Psoas muscle (tissue), 8 donors: Measurements from ENCODE around the gene PARM1. TPM values are rescaled to one million over a fixed set of nuclear protein-coding genes. Genes with fewer than 3 reads are reported as not detected.

Experiments used
- ATAC-seq, 4 donors: fragments of 200-7000 bp; cut with Tn5 transposase; one replicate each; pipeline ENCODE4 v1.9.1; 2020; ENCODE audit warnings: moderate library complexity in 3 of 4, mild to moderate bottlenecking in 2 of 4
- DNase-seq, 2 donors: peaks; one replicate each; pipeline ENCODE4 v3.0.0-alpha.2; 2020
- H3K27ac ChIP-seq: fragments of 200-600 bp; one replicate; pipeline ENCODE4 v1.8.0; 2022
- H3K27me3 ChIP-seq, 3 donors: fragments of 200-600 bp in 1 of 3; one replicate each; pipeline versions ENCODE4 v1.6.1 to v1.8.0; 2013 to 2022; ENCODE audit warnings: low read length in 2 of 3, mild to moderate bottlenecking in 2 of 3, moderate library complexity in 1 of 3; ENCODE audit not compliant: insufficient read depth in 3 of 3
- H3K36me3 ChIP-seq, 2 donors: fragments of 200-600 bp in 1 of 2; one replicate each; pipeline versions ENCODE4 v1.6.1 to v1.8.0; 2013 to 2022; ENCODE audit warnings: low read depth in 1 of 2, mild to moderate bottlenecking in 1 of 2, moderate library complexity in 1 of 2; ENCODE audit not compliant: insufficient read depth in 1 of 2
- H3K4me1 ChIP-seq: fragments of 200-600 bp; one replicate; pipeline ENCODE4 v1.8.0; 2022
- H3K4me3 ChIP-seq: fragments of 200-600 bp; one replicate; pipeline ENCODE4 v1.8.0; 2022; ENCODE audit warnings: mild to moderate bottlenecking
- H3K9me3 ChIP-seq: fragments of 200-600 bp; one replicate; pipeline ENCODE4 v1.8.0; 2022
- CTCF ChIP-seq: fragments of 200-600 bp; IDR thresholded peaks from one replicate; pipeline ENCODE4 v1.8.0; 2022; ENCODE audit warnings: antibody characterized with exemption
- WGBS, 3 donors: extraction: QIAGEN DNeasy Blood & Tissue Kit; methylation state at CpG; one replicate each; pipeline versions ENCODE4 v1.1.6 to v1.1.7; 2013; 5-methylcytosine and 5-hydroxymethylcytosine counted together
- intact Hi-C, 2 donors: fragments of 100-400 bp; cut with DNase I; formaldehyde crosslinking; loops; one replicate each; pipeline versions ENCODE4 v1.11.0 to v1.14.2; 2022
- polyA plus RNA-seq, 3 donors: library from polyadenylated mRNA; stranded (reverse); fragments of 200-250 nt; gene quantifications; one replicate each; pipeline ENCODE4 v1.2.3, GENCODE V29; 2013
- total RNA-seq, 4 donors: library from RNA; stranded (reverse); fragmentation: NEBNext Ultra II Directional in 2 of 4; extraction: Animal tissue kit (Norgen Biotek cat#: 25700) in 2 of 4; gene quantifications; one replicate each; pipeline versions ENCODE4 v1.2.1 to v1.2.4, GENCODE V29; 2021 to 2023
- donor health status: healthy with polysubstance abuse.
- donor health status: DM: no; HTN: no; CAD: no; lungs with moderate emphysema.
- donor health status: Bipolar disorder and iron deficiency.
- donor health status: healthy.
- donor health status: DM: yes; HTN: yes; CAD: no.
- donor health status: DM: no; HTN: no; CAD: no.
- donor health status: DM: no; HTN: no; CAD: no.
- donor health status: DM: yes; HTN: yes; CAD: no.

The PARM1 gene
- total and polyA plus RNA-seq, 7 donors = 1.3 to 14.5 (median 5.2) TPM

GRCh38 chr4:75002381-75002780 is 69.5 kb downstream of the PARM1 start:
- H3K36me3 ChIP-seq = no peaks in the 10 kb centered on the region
- peaks cover 21% of the 10 kb centered on the region for H3K4me1 ChIP-seq
- H3K4me3 ChIP-seq = no peak overlapping the region
- H3K27ac ChIP-seq = no peak overlapping the region
- H3K27me3 ChIP-seq = no peaks in the 10 kb centered on the region
- H3K9me3 ChIP-seq = peaks cover 5% of the 10 kb centered on the region
- WGBS, 3 donors = 89 to 98% (median 93%) methylated on average over 2 of the region's 2 CpGs
- ATAC-seq (no peak), DNase-seq (no peak)
- no peak for TF ChIP-seq CTCF
- intact Hi-C loops = loop anchor here in 1 of 2 donors (10.0 kb wide), 1 partner anchor 58 kb away; no protein-coding TSS in a partner anchor

GRCh38 chr4:75003979-75004378 is 71.1 kb downstream of the PARM1 start:
- DNase-seq (no peak), ATAC-seq (no peak)
- no peak overlapping the region for H3K4me3 ChIP-seq
- TF ChIP-seq CTCF = no peak
- peaks cover 7% of the 10 kb centered on the region for H3K9me3 ChIP-seq
- intact Hi-C loops = loop anchor here in 1 of 2 donors (10.0 kb wide), 1 partner anchor 59 kb away; no protein-coding TSS in a partner anchor
- no peaks in the 10 kb centered on the region for H3K36me3 ChIP-seq
- H3K27me3 ChIP-seq = no peaks in the 10 kb centered on the region
- peak overlapping the region; percentile 82 for H3K27ac ChIP-seq
- H3K4me1 ChIP-seq = peaks cover 27% of the 10 kb centered on the region

GRCh38 chr4:75004755-75005668 is 72.1 kb downstream of the PARM1 start:
- H3K27ac ChIP-seq = peak overlapping the region; percentile 82
- no peak for TF ChIP-seq CTCF
- H3K4me1 ChIP-seq = peaks cover 27% of the 10 kb centered on the region

GRCh38 chr4:75005727-75006126 is 72.8 kb downstream of the PARM1 start:
- intact Hi-C loops = loop anchor here (5.0 to 10.0 kb wide), 2 partner anchors 38 to 61 kb away; no protein-coding TSS in a partner anchor
- Histone ChIP-seq H3K9me3 (peaks cover 7% of the 10 kb centered on the region), H3K4me1 (peaks cover 27% of the 10 kb centered on the region), H3K27ac (peak overlapping the region; percentile 82), H3K36me3 (no peaks in the 10 kb centered on the region), H3K27me3 (no peaks in the 10 kb centered on the region), H3K4me3 (no peak overlapping the region)
- DNase-seq (no peak), ATAC-seq (no peak)
- WGBS, 3 donors = 82 to 100% (median 83%) methylated on average over 1 of the region's 1 CpG
- TF ChIP-seq CTCF = no peak

More at GRCh38 chr4:75004755-75005668, 72.1 kb downstream of the PARM1 start:
- no peaks in the 10 kb centered on the region for H3K36me3 ChIP-seq
- intact Hi-C loops = loop anchor here (5.0 to 10.0 kb wide), 2 partner anchors 38 to 60 kb away; no protein-coding TSS in a partner anchor
- peaks cover 7% of the 10 kb centered on the region for H3K9me3 ChIP-seq
- no peaks in the 10 kb centered on the region for H3K27me3 ChIP-seq
- 34 to 43% (median 35%) methylated on average over 9 of the region's 9 CpGs for WGBS, 3 donors
- H3K4me3 ChIP-seq = no peak overlapping the region
- DNase-seq (peak; percentile 67 to 88), ATAC-seq (peak; percentile 98 to 100 (median 99))
